Ovary (tissue), 9 donors: ENCODE data around the gene KLHL18. TPM values are rescaled to one million over a fixed set of nuclear protein-coding genes. Genes with fewer than 3 reads are reported as not detected.

Experiments
- DNase-seq, 5 donors: peaks; one replicate each; pipeline ENCODE4 v3.0.0-alpha.2; 2019 to 2020
- H3K27ac ChIP-seq, 2 donors: fragments of 200-600 bp; one replicate each; pipeline versions ENCODE4 v1.5.1 to v1.8.0; 2019 to 2022
- H3K27me3 ChIP-seq: fragments of 200-600 bp; one replicate; pipeline ENCODE4 v1.8.0; 2022
- H3K36me3 ChIP-seq: fragments of 200-600 bp; sonication (generic); one replicate; pipeline ENCODE4 v1.5.1; 2019
- H3K4me1 ChIP-seq: one replicate; pipeline ENCODE4 v1.8.1; 2013; ENCODE audit warnings: mild to moderate bottlenecking, moderate library complexity; ENCODE audit not compliant: insufficient read depth
- H3K4me3 ChIP-seq: fragments of 200-600 bp; sonication (generic); one replicate; pipeline ENCODE4 v1.5.1; 2017
- H3K9me3 ChIP-seq, 2 donors: fragments of 200-600 bp in 1 of 2; sonication (generic) in 1 of 2; one replicate each; pipeline versions ENCODE4 v1.5.1 to v1.8.1; 2013 to 2019; ENCODE audit warnings: mild to moderate bottlenecking in 1 of 2, moderate library complexity in 1 of 2
- CTCF ChIP-seq, 3 donors: fragments of 450-650 bp in 2 of 3; fragments of 200-600 bp in 1 of 3; IDR thresholded peaks; one replicate each; pipeline versions ENCODE4 v1.5.1 to v1.8.0; 2016 to 2022; ENCODE audit warnings: antibody characterized with exemption in 3 of 3, mild to moderate bottlenecking in 1 of 3
- EP300 ChIP-seq: sonication (generic); formaldehyde crosslinking; IDR thresholded peaks from one replicate; pipeline ENCODE4 v1.6.1; 2017; ENCODE audit warnings: antibody characterized with exemption
- POLR2A ChIP-seq: fragments of 450-650 bp; IDR thresholded peaks from one replicate; pipeline ENCODE4 v1.6.1; 2017; ENCODE audit warnings: antibody characterized with exemption, mild to moderate bottlenecking, moderate library complexity
- WGBS, 3 donors: extraction: QIAGEN DNeasy Blood & Tissue Kit in 1 of 3; methylation state at CpG; one replicate each; pipeline versions ENCODE4 v1.1.5 to v1.1.7; 2013 to 2017; 5-methylcytosine and 5-hydroxymethylcytosine counted together
- intact Hi-C, 4 donors: fragments of 100-400 bp; cut with DNase I; formaldehyde crosslinking; loops; one replicate each; pipeline versions ENCODE4 v1.11.0 to v1.15.1; 2022 to 2023
- polyA plus RNA-seq, 2 donors: library from polyadenylated mRNA; stranded (reverse); fragments of 200-250 nt in 1 of 2; fragments of 350-450 nt in 1 of 2; fragmentation: Illumina TruSeq in 1 of 2; extraction: RNeasy Lipid Tissue Mini Kit (QIAGEN cat#74804) in 1 of 2; gene quantifications; one replicate each; pipeline ENCODE4 v1.2.3, GENCODE V29; 2013 to 2014
- total RNA-seq, 7 donors: library from RNA; depleted of rRNA in 2 of 7; stranded (reverse); fragments of >200 nt in 2 of 7; fragmentation: NEBNext Ultra II Directional in 3 of 7; extraction: Animal tissue kit (Norgen Biotek cat#: 25700) in 3 of 7; gene quantifications; one replicate each; pipeline versions ENCODE4 v1.1.0 to v1.2.4, GENCODE V29; 2016 to 2023
- donor health status: DM: no; HTN: no; CAD: no; lungs with moderate emphysema.
- donor health status: DM: no; HTN: no; CAD: no.
- donor health status: Bipolar disorder and iron deficiency.
- donor health status: DM: yes; HTN: yes; CAD: no.
- donor health status: DM: no; HTN: no; CAD: no.
- donor health status: DM: yes; HTN: yes; CAD: no.

The KLHL18 gene
- total and polyA plus RNA-seq, 9 donors, result 6.2 to 23.7 (median 13.5) TPM

GRCh38 chr3:47337656-47338055 is 54.9 kb downstream of the KLHL18 start:
- no peak for DNase-seq
- intact Hi-C loops, result no loop called here
- Histone ChIP-seq H3K4me3 (no peak overlapping the region), H3K9me3 (no peaks in the 10 kb centered on the region), H3K27me3 (no peaks in the 10 kb centered on the region), H3K4me1 (no peaks in the 10 kb centered on the region), H3K27ac (no peak overlapping the region), H3K36me3 (no peaks in the 10 kb centered on the region)
- 86 to 94% (median 89%) methylated on average over 5 of the region's 5 CpGs for WGBS, 3 donors
- TF ChIP-seq CTCF (IDR thresholded peaks at IDR 0.05) (no peak), EP300 (no peak)

GRCh38 chr3:47339951-47340350 is 57.2 kb downstream of the KLHL18 start:
- no peaks in the 10 kb centered on the region for H3K27me3 ChIP-seq
- DNase-seq, result no peak
- H3K9me3 ChIP-seq, result no peaks in the 10 kb centered on the region
- H3K27ac ChIP-seq, result no peak overlapping the region
- intact Hi-C loops, result no loop called here
- H3K36me3 ChIP-seq, result no peaks in the 10 kb centered on the region
- H3K4me3 ChIP-seq, result no peak overlapping the region
- TF ChIP-seq EP300 (no peak), CTCF (IDR thresholded peaks at IDR 0.05) (no peak), POLR2A (no peak)
- no peaks in the 10 kb centered on the region for H3K4me1 ChIP-seq
- WGBS, 3 donors, result 90 to 93% (median 93%) methylated on average over 2 of the region's 2 CpGs

GRCh38 chr3:47340866-47341265 is 58.1 kb downstream of the KLHL18 start:
- TF ChIP-seq EP300 (no peak), CTCF (IDR thresholded peaks at IDR 0.05) (no peak), POLR2A (no peak)
- H3K27ac ChIP-seq, result no peak overlapping the region
- H3K4me3 ChIP-seq, result no peak overlapping the region
- intact Hi-C loops, result no loop called here
- no peaks in the 10 kb centered on the region for H3K4me1 ChIP-seq
- H3K36me3 ChIP-seq, result no peaks in the 10 kb centered on the region
- no peak for DNase-seq
- H3K27me3 ChIP-seq, result no peaks in the 10 kb centered on the region
- 30 to 57% (median 43%) methylated on average over 2 of the region's 2 CpGs for WGBS, 3 donors
- no peaks in the 10 kb centered on the region for H3K9me3 ChIP-seq

- 78 to 89% (median 85%) methylated on average over 2 of the region's 2 CpGs for WGBS, 3 donors
- H3K27ac ChIP-seq, result no peak overlapping the region
- H3K36me3 ChIP-seq, result no peaks in the 10 kb centered on the region
- no peak overlapping the region for H3K4me3 ChIP-seq
- DNase-seq, result no peak
- intact Hi-C loops, result no loop called here
- H3K4me1 ChIP-seq, result no peaks in the 10 kb centered on the region
- no peaks in the 10 kb centered on the region for H3K27me3 ChIP-seq
- no peaks in the 10 kb centered on the region for H3K9me3 ChIP-seq
- no peak for TF ChIP-seq POLR2A
- no peak for TF ChIP-seq CTCF (IDR thresholded peaks at IDR 0.05)
- TF ChIP-seq EP300, result no peak
Measured at GRCh38 chr3:47342151-47342550, 59.4 kb downstream of the KLHL18 start.

GRCh38 chr3:47342812-47343211 is 60.1 kb downstream of the KLHL18 start:
- Histone ChIP-seq H3K27ac (no peak overlapping the region), H3K9me3 (no peaks in the 10 kb centered on the region), H3K4me1 (no peaks in the 10 kb centered on the region), H3K27me3 (no peaks in the 10 kb centered on the region), H3K36me3 (no peaks in the 10 kb centered on the region), H3K4me3 (no peak overlapping the region)
- intact Hi-C loops, result no loop called here
- TF ChIP-seq EP300, result no peak
- no peak for TF ChIP-seq CTCF (IDR thresholded peaks at IDR 0.05)
- TF ChIP-seq POLR2A, result no peak
- DNase-seq, result no peak
